H1 (cell line): ENCODE data around the gene ARFGAP3. TPM values are rescaled to one million over a fixed set of nuclear protein-coding genes. Genes with fewer than 3 reads are reported as not detected.

Source experiments
- CTCF ChIA-PET: fragments of 300-600 bp; sonication (Branson Sonifier 250); formaldehyde crosslinking; loops from one replicate; lab custom pipeline; 2021; ENCODE audit not compliant: partially characterized antibody; lab: Charles Lee
- POLR2A ChIA-PET: fragments of 300-600 bp; sonication (Branson Sonifier 250); formaldehyde crosslinking; loops from one replicate; lab custom pipeline; 2021; ENCODE audit warnings: inconsistent platforms; ENCODE audit not compliant: partially characterized antibody; lab: Charles Lee
- DNase-seq, 2 experiments: peaks; one replicate each; pipeline versions ENCODE4 v3.0.0 to v3.0.0-alpha.2; 2010 to 2022; ENCODE audit warnings: low spot score in 2 of 2, low read depth in 1 of 2, mixed read lengths in 1 of 2
- FAIRE-seq: peaks from 2 replicates; lab custom pipeline; 2011; peaks lifted over from hg19 to GRCh38; lab: Jason Lieb, UNC
- H2AFZ ChIP-seq: 2 replicates; pipeline ENCODE4 v1.8.1; 2012; ENCODE audit warnings: low read length, inconsistent platforms
- H2AK5ac ChIP-seq: 2 replicates; pipeline ENCODE4 v1.6.1; 2013; ENCODE audit warnings: low read depth, low read length
- H2BK120ac ChIP-seq: replicated peaks from 2 replicates; pipeline ENCODE3; 2013; ENCODE audit warnings: low read depth, low read length, inconsistent platforms
- H2BK12ac ChIP-seq: 2 replicates; pipeline ENCODE4 v1.6.1; 2013; ENCODE audit warnings: low read depth, low read length
- H2BK15ac ChIP-seq: 2 replicates; pipeline ENCODE4 v1.6.1; 2013; ENCODE audit warnings: low read length
- H2BK20ac ChIP-seq: 2 replicates; pipeline ENCODE4 v1.6.1; 2013; ENCODE audit warnings: low read length
- H2BK5ac ChIP-seq: 2 replicates; pipeline ENCODE4 v1.6.1; 2013; ENCODE audit warnings: low read depth, low read length
- H3K14ac ChIP-seq: 2 replicates; pipeline ENCODE4 v1.6.1; 2013; ENCODE audit warnings: inconsistent platforms; ENCODE audit not compliant: insufficient read length
- H3K18ac ChIP-seq: 2 replicates; pipeline ENCODE4 v1.6.1; 2013; ENCODE audit warnings: low read length; ENCODE audit errors: extremely low read depth
- H3K23ac ChIP-seq: 2 replicates; pipeline ENCODE4 v1.6.1; 2013; ENCODE audit warnings: inconsistent platforms; ENCODE audit not compliant: insufficient read length
- H3K23me2 ChIP-seq: 2 replicates; pipeline ENCODE4 v1.6.1; 2013; ENCODE audit warnings: low read depth, low read length
- H3K27ac ChIP-seq: 2 replicates; pipeline ENCODE4 v1.6.1; 2011; ENCODE audit warnings: low read depth, low read length, inconsistent platforms
- H3K27me3 ChIP-seq, 4 experiments: replicated peaks in 1 of 4; 1 replicate in 1 of 4; 2 replicates in 3 of 4; pipeline versions ENCODE4 v1.6.1 to v1.8.1; 2011 to 2013; ENCODE audit warnings: low read length in 3 of 4, mild to moderate bottlenecking in 3 of 4, inconsistent platforms in 2 of 4, mixed read lengths in 2 of 4, moderate library complexity in 1 of 4; ENCODE audit not compliant: control insufficient read depth in 3 of 4, insufficient read depth in 3 of 4; ENCODE audit errors: extremely low read depth in 1 of 4
- H3K36me3 ChIP-seq, 4 experiments: 2 replicates each; pipeline versions ENCODE4 v1.6.1 to v1.8.1; 2011 to 2013; ENCODE audit warnings: mild to moderate bottlenecking in 4 of 4, low read length in 3 of 4, moderate library complexity in 2 of 4, control low read depth in 1 of 4, inconsistent platforms in 1 of 4; ENCODE audit not compliant: insufficient read depth in 4 of 4, control insufficient read depth in 2 of 4
- H3K4ac ChIP-seq: replicated peaks from 2 replicates; pipeline ENCODE3; 2013; ENCODE audit warnings: low read length, low read depth, mixed read lengths, inconsistent platforms; ENCODE audit not compliant: insufficient read length
- H3K4me1 ChIP-seq, 4 experiments: replicated peaks in 1 of 4; 1 replicate in 1 of 4; 2 replicates in 3 of 4; pipeline versions ENCODE4 v1.6.1 to v1.8.1; 2011 to 2013; ENCODE audit warnings: low read length in 3 of 4, inconsistent platforms in 2 of 4, mixed read lengths in 1 of 4; ENCODE audit not compliant: insufficient read depth in 4 of 4, control insufficient read depth in 3 of 4
- H3K4me2 ChIP-seq, 2 experiments: 2 replicates each; pipeline versions ENCODE4 v1.6.1 to v1.8.1; 2011 to 2013; ENCODE audit warnings: low read depth in 2 of 2, low read length in 2 of 2, control low read depth in 1 of 2, inconsistent platforms in 1 of 2, mild to moderate bottlenecking in 1 of 2; ENCODE audit not compliant: insufficient read depth in 1 of 2
- H3K4me3 ChIP-seq, 4 experiments: fragments of 200-600, 300-600 bp in 1 of 4; sonication (generic), shearing (Covaris generic), sonication (Bioruptor Twin) in 1 of 4; 2 replicates each; pipeline versions ENCODE4 v1.5.1 to v1.8.1; 2011 to 2016; ENCODE audit warnings: low read length in 4 of 4, low read depth in 3 of 4, control low read depth in 2 of 4, inconsistent platforms in 2 of 4, mild to moderate bottlenecking in 2 of 4, mixed read lengths in 1 of 4, moderate library complexity in 1 of 4; ENCODE audit not compliant: insufficient read depth in 2 of 4; ENCODE audit errors: extremely low read depth in 1 of 4
- H3K56ac ChIP-seq: replicated peaks from 2 replicates; pipeline ENCODE3; 2013; ENCODE audit warnings: low read depth, mild to moderate bottlenecking, mixed read lengths, low read length, inconsistent platforms; ENCODE audit not compliant: insufficient read length
- H3K79me1 ChIP-seq: 2 replicates; pipeline ENCODE4 v1.6.1; 2013; ENCODE audit warnings: low read depth, low read length, control low read depth
- H3K79me2 ChIP-seq, 2 experiments: 2 replicates each; pipeline versions ENCODE4 v1.6.1 to v1.8.1; 2012 to 2013; ENCODE audit warnings: low read length in 2 of 2, mild to moderate bottlenecking in 2 of 2, inconsistent platforms in 1 of 2; ENCODE audit not compliant: insufficient read depth in 2 of 2, control insufficient read depth in 1 of 2
- H3K9ac ChIP-seq, 4 experiments: replicated peaks in 1 of 4; 1 replicate in 1 of 4; 2 replicates in 3 of 4; pipeline versions ENCODE4 v1.6.1 to v1.8.1; 2011 to 2013; ENCODE audit warnings: low read depth in 3 of 4, low read length in 3 of 4, control low read depth in 2 of 4, mild to moderate bottlenecking in 2 of 4, moderate library complexity in 2 of 4, inconsistent platforms in 1 of 4; ENCODE audit errors: extremely low read depth in 1 of 4
- H3K9me3 ChIP-seq, 2 experiments: 2 replicates each; pipeline versions ENCODE4 v1.6.1 to v1.8.1; 2012 to 2013; ENCODE audit warnings: mild to moderate bottlenecking in 2 of 2, moderate library complexity in 2 of 2, control low read depth in 1 of 2, inconsistent platforms in 1 of 2, low read depth in 1 of 2, low read length in 1 of 2, mixed read lengths in 1 of 2; ENCODE audit not compliant: insufficient read depth in 2 of 2
- H4K20me1 ChIP-seq, 2 experiments: replicated peaks in 1 of 2; 2 replicates each; pipeline versions ENCODE3 to v1.8.1; 2011 to 2013; ENCODE audit warnings: inconsistent platforms in 2 of 2, low read length in 2 of 2, mild to moderate bottlenecking in 1 of 2; ENCODE audit not compliant: insufficient read depth in 2 of 2, control insufficient read depth in 1 of 2
- H4K5ac ChIP-seq: 2 replicates; pipeline ENCODE4 v1.6.1; 2013; ENCODE audit warnings: low read length, low read depth, mixed read lengths, inconsistent platforms; ENCODE audit not compliant: insufficient read length
- H4K8ac ChIP-seq: 2 replicates; pipeline ENCODE4 v1.8.0; 2013; ENCODE audit warnings: mild to moderate bottlenecking, moderate library complexity, low read length, inconsistent platforms; ENCODE audit not compliant: insufficient read depth; ENCODE audit errors: extremely low read depth
- H4K91ac ChIP-seq: replicated peaks from 2 replicates; pipeline ENCODE3; 2013; ENCODE audit warnings: low read length, mixed read lengths, inconsistent platforms; ENCODE audit not compliant: insufficient read length
- ASH2L ChIP-seq: fragments of 200-600, 300-600 bp; sonication (generic); IDR thresholded peaks from one replicate; pipeline ENCODE4 v1.7.1; 2017; ENCODE audit warnings: low read length
- BACH1 ChIP-seq: IDR thresholded peaks from 2 replicates; pipeline ENCODE4 v1.6.1; 2012; ENCODE audit warnings: low read length, improper control_type of control experiment
- BRCA1 ChIP-seq: IDR thresholded peaks from 2 replicates; pipeline ENCODE4 v1.6.1; 2012; ENCODE audit warnings: low read depth, low read length, improper control_type of control experiment
- CEBPB ChIP-seq: IDR thresholded peaks from 2 replicates; pipeline ENCODE4 v1.6.1; 2012; ENCODE audit warnings: low read depth, low read length
- EGR1 ChIP-seq: IDR thresholded peaks from 2 replicates; pipeline ENCODE4 v1.6.1; 2011; ENCODE audit warnings: low read depth, low read length, borderline replicate concordance
- FOSL1 ChIP-seq: IDR thresholded peaks from 2 replicates; pipeline ENCODE4 v1.6.1; 2011; ENCODE audit warnings: mild to moderate bottlenecking, low read depth, low read length, moderate library complexity; ENCODE audit not compliant: insufficient read depth
- KDM5A ChIP-seq: fragments of 200-600 bp; IDR thresholded peaks from 2 replicates; pipeline ENCODE4 v1.7.1; 2012; ENCODE audit warnings: mild to moderate bottlenecking, low read length, inconsistent platforms, mixed read lengths
- MAFK ChIP-seq: IDR thresholded peaks from 2 replicates; pipeline ENCODE4 v1.6.1; 2012; ENCODE audit warnings: low read depth, mild to moderate bottlenecking, improper control_type of control experiment, low read length
- POU5F1 ChIP-seq: IDR thresholded peaks from 2 replicates; pipeline ENCODE4 v1.6.1; 2011; ENCODE audit warnings: low read depth, mild to moderate bottlenecking, low read length, moderate library complexity
- RAD21 ChIP-seq, 2 experiments: IDR thresholded peaks in 1 of 2; conservative IDR thresholded peaks in 1 of 2; 2 replicates each; pipeline ENCODE4 v1.6.1; 2011; ENCODE audit warnings: low read depth in 2 of 2, low read length in 2 of 2, improper control_type of control experiment in 1 of 2, inconsistent platforms in 1 of 2, mild to moderate bottlenecking in 1 of 2, moderate library complexity in 1 of 2
- SIN3A ChIP-seq, 2 experiments: IDR thresholded peaks in 1 of 2; conservative IDR thresholded peaks in 1 of 2; 2 replicates each; pipeline ENCODE4 v1.6.1; 2011 to 2012; ENCODE audit warnings: low read length in 2 of 2, improper control_type of control experiment in 1 of 2, low read depth in 1 of 2, mild to moderate bottlenecking in 1 of 2
- SIX5 ChIP-seq: IDR thresholded peaks from 2 replicates; pipeline ENCODE4 v1.6.1; 2011; ENCODE audit warnings: mild to moderate bottlenecking, low read depth, low read length
- TEAD4 ChIP-seq: IDR thresholded peaks from 2 replicates; pipeline ENCODE4 v1.6.1; 2012; ENCODE audit warnings: low read depth, low read length, inconsistent platforms, mixed read lengths
- YY1 ChIP-seq: IDR thresholded peaks from 2 replicates; pipeline ENCODE4 v1.6.1; 2011; ENCODE audit warnings: low read depth, mild to moderate bottlenecking, low read length
- WGBS, 2 experiments: shearing (Covaris generic) in 1 of 2; methylation state at CpG; one replicate each; pipeline versions ENCODE4 v1.1.6 to v1.1.7; 2013 to 2015; ENCODE audit warnings: low lambda C conversion rate in 2 of 2, mixed read lengths in 2 of 2, inconsistent platforms in 1 of 2, low coverage in 1 of 2, missing lambda C conversion rate in 1 of 2; ENCODE audit not compliant: insufficient replicate concordance in 2 of 2, insufficient coverage in 1 of 2, insufficient read length in 1 of 2; ENCODE audit errors: extremely low coverage in 1 of 2, missing lambda C conversion rate in 1 of 2; 5-methylcytosine and 5-hydroxymethylcytosine counted together
- polyA plus RNA-seq, 7 experiments: library from polyadenylated mRNA; depleted of rRNA in 3 of 7; stranded (reverse) in 5 of 7; unstranded in 2 of 7; fragments of >200 nt in 5 of 7; fragments of 200-250 nt in 2 of 7; gene quantifications; 1 replicate in 5 of 7; 2 replicates in 1 of 7; 4 replicates in 1 of 7; pipeline versions ENCODE4 v1.2.1 to v1.2.3, GENCODE V29; 2011 to 2013; ENCODE audit warnings: missing spikeins in 2 of 7, mixed read lengths in 2 of 7
- total RNA-seq: library from RNA; stranded (reverse); fragmentation: NEBNext Ultra II Directional; extraction: Animal tissue kit (Norgen Biotek cat#: 25700); gene quantifications from 2 replicates; pipeline ENCODE4 v1.2.1, GENCODE V29; 2021
- TF ChIP-seq, protein P1 (sequence below): IDR thresholded peaks from 2 replicates; pipeline ENCODE4 v1.6.1; 2012; ENCODE audit warnings: inconsistent platforms

ARFGAP3 gene
- total and polyA plus RNA-seq, 2 of the 8 experiments (the other 6 are each of a cell fraction or from before 2014, with no cell fraction given) = 9.7 to 16.0 TPM

DNA sequence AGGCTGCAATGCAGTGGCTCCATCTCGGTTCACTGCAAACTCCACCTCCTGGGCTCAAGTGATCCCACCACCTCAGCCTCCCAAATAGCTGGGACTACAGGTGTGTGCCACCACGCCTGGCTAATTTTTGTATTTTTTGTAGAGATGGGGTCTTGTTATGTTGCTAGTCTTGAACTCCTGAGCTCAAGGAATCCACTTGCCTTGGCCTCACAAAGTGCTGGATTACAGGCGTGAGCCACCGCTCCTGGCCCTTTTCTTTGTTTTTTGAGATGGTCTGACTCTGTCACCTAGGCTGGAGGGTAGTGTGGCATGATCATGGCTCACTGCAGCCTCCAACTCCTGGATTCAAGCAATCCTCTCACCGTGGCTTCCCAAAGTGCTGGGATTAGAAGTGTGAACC is 21.0 kb downstream of the ARFGAP3 start:
- POLR2A ChIA-PET = no interaction called here
- TF ChIP-seq ASH2L = no peak
- no peak for TF ChIP-seq KDM5A
- TF ChIP-seq TEAD4 = no peak
- TF ChIP-seq POU5F1 = no peak
- no peak for TF ChIP-seq SIN3A (conservative IDR thresholded peaks at IDR 0.05 in 1 of 2, IDR thresholded peaks at IDR 0.05 in 1 of 2; ENCODE audit: low read depth in 1 of 2, low read length in 2 of 2)
- TF ChIP-seq, protein P1, sequence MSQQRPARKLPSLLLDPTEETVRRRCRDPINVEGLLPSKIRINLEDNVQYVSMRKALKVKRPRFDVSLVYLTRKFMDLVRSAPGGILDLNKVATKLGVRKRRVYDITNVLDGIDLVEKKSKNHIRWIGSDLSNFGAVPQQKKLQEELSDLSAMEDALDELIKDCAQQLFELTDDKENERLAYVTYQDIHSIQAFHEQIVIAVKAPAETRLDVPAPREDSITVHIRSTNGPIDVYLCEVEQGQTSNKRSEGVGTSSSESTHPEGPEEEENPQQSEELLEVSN = no peak
- TF ChIP-seq CEBPB = no peak
- TF ChIP-seq RAD21 (IDR thresholded peaks at IDR 0.05 in 1 of 2, conservative IDR thresholded peaks at IDR 0.05 in 1 of 2; ENCODE audit: low read depth in 2 of 2, low read length in 2 of 2) = no peak
- TF ChIP-seq BRCA1 = no peak
- TF ChIP-seq SIX5 = no peak
- TF ChIP-seq YY1 = no peak
- no peak for TF ChIP-seq EGR1
- no peak for TF ChIP-seq MAFK
- no peak for TF ChIP-seq FOSL1
- TF ChIP-seq BACH1 = no peak

More for the DNA sequence above, 21.0 kb downstream of the ARFGAP3 start:
- Histone ChIP-seq H3K23me2 (no peaks in the 10 kb centered on the region), H4K5ac (no peak overlapping the region), H3K4me1 (no peaks in the 10 kb centered on the region), H2BK5ac (no peak overlapping the region), H2AK5ac (no peak overlapping the region), H3K18ac (no peak overlapping the region), H4K20me1 (no peaks in the 10 kb centered on the region), H3K14ac (no peak overlapping the region), H3K27ac (no peak overlapping the region), H4K8ac (no peak overlapping the region), H3K4me2 (no peak overlapping the region), H2BK12ac (no peak overlapping the region), H3K79me1 (no peaks in the 10 kb centered on the region), H3K23ac (no peak overlapping the region), H2BK120ac (no peak overlapping the region), H2BK20ac (no peak overlapping the region), H3K4ac (no peak overlapping the region), H3K4me3 (no peak overlapping the region), H3K9me3 (no peaks in the 10 kb centered on the region), H4K91ac (no peak overlapping the region), H3K9ac (no peak overlapping the region), H3K27me3 (no peaks in the 10 kb centered on the region), H2AFZ (no peak overlapping the region), H3K56ac (no peak overlapping the region), H3K79me2 (no peaks in the 10 kb centered on the region), H3K36me3 (0 out of 8 replicates have a peak, but pooled peaks cover 0 to 3% (median 0%) of the 10 kb centered on the region in 4 experiments), H2BK15ac (no peak overlapping the region)
- DNase-seq = no peak
- WGBS, 2 experiments = 93% methylated on average over 5 of the region's 5 CpGs; no CpG with 5 or more reads in 1 of the 2 experiments
- no peak for FAIRE-seq
- CTCF ChIA-PET = interaction anchor here (0.7 to 3.4 kb wide), 2 partner anchors 16 to 224 kb away, joined by 3 to 15 read pairs; no protein-coding TSS in a partner anchor
